Tibial artery (tissue), 4 donors: ENCODE data around the gene NTRK3.

ENCODE experiments used
- DNase-seq, 2 donors: peaks; one replicate each; pipeline ENCODE4 v3.0.0-alpha.2; 2019
- H3K27ac ChIP-seq, 2 donors: fragments of 200-600 bp; sonication (generic) in 1 of 2; 1 replicate in 1 of 2; 2 replicates in 1 of 2; pipeline ENCODE4 v1.5.1; 2018 to 2019; ENCODE audit warnings: mild to moderate bottlenecking in 1 of 2
- H3K27me3 ChIP-seq, 2 donors: fragments of 200-600 bp; sonication (generic) in 1 of 2; one replicate each; pipeline versions ENCODE4 v1.5.1 to v1.6.0; 2016 to 2019
- H3K36me3 ChIP-seq, 3 donors: fragments of 200-600 bp; sonication (generic) in 2 of 3; one replicate each; pipeline ENCODE4 v1.5.1; 2016 to 2019; ENCODE audit warnings: mild to moderate bottlenecking in 2 of 3
- H3K4me1 ChIP-seq, 4 donors: fragments of 200-600 bp; sonication (generic) in 2 of 4; 1 replicate in 3 of 4; 2 replicates in 1 of 4; pipeline ENCODE4 v1.5.1; 2016 to 2019
- H3K4me3 ChIP-seq, 2 donors: fragments of 200-600 bp; sonication (generic) in 1 of 2; 1 replicate in 1 of 2; 2 replicates in 1 of 2; pipeline ENCODE4 v1.5.1; 2018 to 2019; ENCODE audit warnings: mild to moderate bottlenecking in 2 of 2
- H3K9me3 ChIP-seq, 3 donors: fragments of 200-600 bp; sonication (generic) in 1 of 3; one replicate each; pipeline ENCODE4 v1.5.1; 2016 to 2019
- CTCF ChIP-seq, 2 experiments: fragments of 200-600 bp in 1 of 2; fragments of 450-650 bp in 1 of 2; IDR thresholded peaks; one replicate each; pipeline ENCODE4 v1.5.1; 2017 to 2019; ENCODE audit warnings: antibody characterized with exemption in 2 of 2, mild to moderate bottlenecking in 1 of 2, moderate library complexity in 1 of 2
- intact Hi-C: fragments of 100-400 bp; cut with DNase I; formaldehyde crosslinking; loops from one replicate; pipeline ENCODE4 v1.15.0; 2023; ENCODE audit warnings: low total_unique reads

Gene NTRK3

DNA sequence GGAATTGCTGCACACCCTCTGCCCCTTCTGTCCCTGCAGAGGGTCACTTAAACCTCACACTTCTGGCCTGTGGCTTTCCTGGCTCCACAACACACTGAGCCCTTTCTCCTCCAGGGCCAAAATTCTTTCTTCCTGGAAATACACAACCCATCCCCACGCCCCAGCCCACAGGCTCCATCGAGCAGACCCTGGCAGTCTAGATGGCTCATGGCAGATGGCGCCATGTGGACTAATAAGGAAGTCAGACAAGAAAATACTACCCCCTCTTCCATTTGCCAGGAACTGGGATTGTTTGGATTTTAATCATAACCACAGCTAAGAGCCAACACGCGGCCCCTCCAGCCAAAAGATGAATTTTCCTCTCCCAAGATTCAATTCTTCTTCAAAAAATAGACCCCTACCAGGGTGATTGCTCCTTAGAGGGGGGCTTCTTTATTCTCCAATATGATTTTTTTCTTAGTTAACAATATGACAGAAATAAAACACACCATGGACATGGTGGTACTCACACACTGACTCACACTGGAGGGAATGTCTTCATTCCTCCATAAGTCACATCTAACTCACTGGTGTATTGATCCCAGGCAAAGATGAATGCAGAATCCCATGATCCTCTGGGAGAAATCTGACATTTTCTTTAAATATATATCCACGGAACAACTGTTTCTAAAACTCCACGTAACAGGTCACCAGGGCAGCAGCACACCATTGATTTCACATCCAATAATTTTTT is 111.5 kb downstream of the NTRK3 start:
- H3K4me3 ChIP-seq = no peak overlapping the region
- TF ChIP-seq CTCF (IDR thresholded peaks at IDR 0.05) = no peak
- H3K36me3 ChIP-seq = peaks cover 29 to 57% (median 36%) of the 10 kb centered on the region in 3 donors
- intact Hi-C loops = no loop called here
- H3K4me1 ChIP-seq = peaks cover 0 to 3% (median 0%) of the 10 kb centered on the region in 4 donors
- DNase-seq = no peak
- no peaks in the 10 kb centered on the region for H3K9me3 ChIP-seq
- H3K27me3 ChIP-seq = no peaks in the 10 kb centered on the region
- H3K27ac ChIP-seq = no peak overlapping the region

DNA sequence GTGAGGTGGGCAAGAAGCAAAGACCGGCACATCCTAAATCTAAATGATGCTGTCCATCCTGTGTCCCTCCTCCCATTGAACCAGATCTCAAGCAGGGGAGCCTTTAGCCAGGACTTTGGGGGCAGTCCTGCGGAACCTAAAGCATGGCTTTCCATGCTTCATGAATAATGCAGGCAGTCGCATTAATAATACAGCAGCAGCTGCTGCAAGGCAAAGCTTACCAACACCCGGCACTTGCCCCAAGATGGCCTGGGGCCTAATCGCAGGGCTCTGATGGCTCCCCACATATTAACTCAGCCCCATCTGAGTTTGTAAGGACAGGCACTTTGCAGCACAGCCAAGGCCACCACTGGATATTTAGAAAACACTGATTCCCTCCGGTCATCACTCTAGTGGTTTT is 114.4 kb downstream of the NTRK3 start:
- no peak for TF ChIP-seq CTCF (IDR thresholded peaks at IDR 0.05)
- Histone ChIP-seq H3K4me1 (no peaks in the 10 kb centered on the region), H3K36me3 (peaks cover 31 to 55% (median 35%) of the 10 kb centered on the region in 3 donors), H3K4me3 (no peak overlapping the region), H3K27me3 (no peaks in the 10 kb centered on the region), H3K27ac (no peak overlapping the region), H3K9me3 (no peaks in the 10 kb centered on the region)
- intact Hi-C loops = no loop called here
- DNase-seq = no peak

GRCh38 chr15:88141269-88141889 is 115.2 kb downstream of the NTRK3 start:
- DNase-seq = no peak
- H3K27me3 ChIP-seq = no peaks in the 10 kb centered on the region
- H3K4me1 ChIP-seq = no peaks in the 10 kb centered on the region
- H3K9me3 ChIP-seq = no peaks in the 10 kb centered on the region
- no peak for TF ChIP-seq CTCF (IDR thresholded peaks at IDR 0.05)
- intact Hi-C loops = no loop called here
- H3K36me3 ChIP-seq = peaks cover 32 to 55% (median 36%) of the 10 kb centered on the region in 3 donors
- H3K27ac ChIP-seq = no peak overlapping the region
- H3K4me3 ChIP-seq = no peak overlapping the region

- Histone ChIP-seq H3K36me3 (peaks cover 32 to 58% (median 39%) of the 10 kb centered on the region in 3 donors), H3K27me3 (no peaks in the 10 kb centered on the region), H3K9me3 (no peaks in the 10 kb centered on the region), H3K4me3 (no peak overlapping the region), H3K4me1 (no peaks in the 10 kb centered on the region), H3K27ac (no peak overlapping the region)
- no peak for TF ChIP-seq CTCF (IDR thresholded peaks at IDR 0.05)
- no peak for DNase-seq
- intact Hi-C loops = no loop called here
Observed at GRCh38 chr15:88140398-88140797, 116.1 kb downstream of the NTRK3 start.

DNA sequence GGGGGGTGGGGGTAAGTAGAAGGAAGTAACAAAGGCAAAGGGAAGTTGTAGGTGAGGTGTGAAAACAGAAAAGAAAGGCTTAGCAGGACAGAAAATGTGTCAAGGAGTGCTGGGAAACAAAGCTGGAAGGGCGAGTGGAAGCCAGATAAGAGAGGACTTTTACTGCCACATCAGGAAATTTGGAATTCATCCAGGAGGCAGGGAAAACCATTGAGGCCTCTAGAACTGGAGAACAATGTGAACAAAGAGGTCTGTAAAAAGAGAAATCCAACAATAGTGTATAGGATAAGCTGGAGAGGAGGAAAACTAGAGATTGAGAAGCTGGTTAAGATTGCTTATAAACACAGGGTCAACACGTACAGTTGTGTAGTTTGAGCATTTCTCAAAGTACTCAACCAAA is 116.6 kb downstream of the NTRK3 start:
- H3K27ac ChIP-seq = no peak overlapping the region
- intact Hi-C loops = no loop called here
- H3K27me3 ChIP-seq = no peaks in the 10 kb centered on the region
- no peak for TF ChIP-seq CTCF (IDR thresholded peaks at IDR 0.05)
- H3K4me3 ChIP-seq = no peak overlapping the region
- no peaks in the 10 kb centered on the region for H3K4me1 ChIP-seq
- DNase-seq = no peak
- H3K36me3 ChIP-seq = peaks cover 32 to 61% (median 43%) of the 10 kb centered on the region in 3 donors
- no peaks in the 10 kb centered on the region for H3K9me3 ChIP-seq
